Stimulated activated CD8-positive, alpha-beta memory T cell treated with anti-CD3 and anti-CD28 coated beads, Interleukin-7, amount 100 ng/mL, for 24 hours (primary cell): ENCODE measurements around the gene PRKAR1A.
"Not testable (repeated sequence)": the region's sequence is repeated elsewhere in the genome, so short reads cannot be mapped to it uniquely, and the experiment has no call there.

Experiments used
- DNase-seq: peaks from one replicate; pipeline ENCODE4 v3.0.0-alpha.2; 2020; ENCODE audit warnings: low read depth

Gene PRKAR1A

DNA sequence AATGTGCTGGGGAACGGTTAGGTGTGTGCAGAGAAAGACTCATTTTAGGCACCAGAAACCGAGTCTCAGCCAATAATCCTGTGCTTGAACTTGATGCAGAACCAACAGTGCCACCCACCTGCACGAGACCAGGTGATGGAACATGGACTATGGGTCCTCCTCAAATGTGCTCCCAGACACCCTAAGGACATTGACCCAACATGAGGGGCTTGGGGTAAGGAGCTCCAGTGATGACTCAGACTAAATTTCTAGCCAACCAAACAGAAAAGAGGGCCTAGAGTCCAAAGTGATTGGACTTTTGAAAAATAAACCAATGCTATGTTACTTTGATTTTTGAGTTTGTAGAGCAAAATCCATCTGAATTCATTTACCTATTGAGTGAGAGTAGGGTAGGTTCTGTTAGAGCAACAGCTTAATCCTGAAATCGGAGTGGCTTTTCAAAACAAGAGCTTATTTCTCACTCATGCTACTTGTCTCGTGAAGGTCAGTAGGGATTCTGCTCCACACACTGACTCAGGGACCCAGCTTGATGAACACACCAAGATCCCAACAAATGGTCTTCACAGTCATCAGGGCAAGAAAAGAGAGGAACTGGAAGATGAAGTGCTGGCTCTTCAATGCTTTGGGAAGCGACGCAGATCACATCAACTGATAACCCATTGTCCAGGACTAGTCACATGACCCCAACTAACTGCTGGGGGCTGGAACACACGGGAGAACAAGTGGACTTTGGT lies 67.1 kb downstream of the PRKAR1A start:
- no peak for DNase-seq

DNA sequence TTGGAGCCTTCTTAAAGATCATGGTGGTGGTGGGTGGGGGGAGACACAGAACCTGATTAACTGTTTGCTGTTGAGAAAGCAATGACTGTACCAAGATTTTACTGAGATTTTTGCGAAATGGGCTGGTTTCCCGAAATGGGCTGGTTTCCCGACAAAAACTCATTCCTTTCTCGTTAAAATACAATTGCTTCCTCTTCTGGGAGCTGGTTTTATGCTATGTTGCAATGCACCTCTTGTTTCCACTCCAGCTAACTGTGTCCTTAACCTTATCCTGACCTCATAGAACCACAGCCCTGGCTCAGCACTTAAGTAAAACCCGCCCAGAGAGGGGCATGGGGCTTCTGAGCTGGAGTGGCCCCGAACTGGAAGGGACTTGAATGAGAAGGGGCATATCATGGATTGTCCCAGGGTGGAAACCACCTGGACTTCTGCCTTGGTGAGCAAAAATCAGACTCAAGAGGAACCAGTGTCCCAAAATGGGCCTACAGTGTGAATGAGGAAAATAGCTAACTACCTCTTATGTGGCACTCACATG lies 68.1 kb downstream of the PRKAR1A start:
- no peak for DNase-seq

DNA sequence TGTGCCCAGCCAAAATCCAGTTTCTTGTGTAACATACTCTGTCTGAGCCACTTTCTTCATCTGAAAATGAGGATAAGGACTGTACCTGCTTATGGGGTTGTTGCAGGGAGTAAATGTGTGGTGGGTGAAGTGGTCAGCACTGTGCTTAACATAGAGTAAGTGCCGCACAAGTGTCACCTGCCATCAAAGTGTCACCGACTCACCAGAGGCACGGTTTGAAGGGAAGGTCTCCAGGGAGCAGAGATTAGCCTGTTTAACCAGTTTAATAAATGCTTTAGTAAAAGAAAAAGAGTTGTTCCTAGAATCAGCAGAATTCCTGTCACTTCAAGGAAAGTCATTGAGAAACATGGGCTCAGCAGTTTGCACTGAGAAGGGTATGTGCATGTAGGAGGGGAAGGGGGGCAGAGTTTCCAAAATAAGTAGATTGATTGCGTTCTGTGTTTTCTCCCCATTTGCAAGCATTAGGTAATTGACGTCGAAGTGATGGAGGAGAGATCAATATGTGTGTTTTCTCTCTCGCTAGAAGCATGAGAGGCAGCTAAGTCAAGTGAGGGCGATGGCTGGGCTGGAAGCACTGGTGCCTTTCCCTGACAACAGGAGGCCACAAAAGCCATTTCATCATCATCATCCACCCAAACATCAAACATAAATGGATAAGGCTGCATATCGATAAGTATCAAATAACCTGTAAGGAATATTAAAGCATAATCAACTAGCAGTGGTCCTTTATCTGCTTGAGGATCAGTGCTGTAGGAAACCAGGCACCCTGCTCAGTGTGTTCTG lies 69.8 kb downstream of the PRKAR1A start:
- no peak for DNase-seq

DNA sequence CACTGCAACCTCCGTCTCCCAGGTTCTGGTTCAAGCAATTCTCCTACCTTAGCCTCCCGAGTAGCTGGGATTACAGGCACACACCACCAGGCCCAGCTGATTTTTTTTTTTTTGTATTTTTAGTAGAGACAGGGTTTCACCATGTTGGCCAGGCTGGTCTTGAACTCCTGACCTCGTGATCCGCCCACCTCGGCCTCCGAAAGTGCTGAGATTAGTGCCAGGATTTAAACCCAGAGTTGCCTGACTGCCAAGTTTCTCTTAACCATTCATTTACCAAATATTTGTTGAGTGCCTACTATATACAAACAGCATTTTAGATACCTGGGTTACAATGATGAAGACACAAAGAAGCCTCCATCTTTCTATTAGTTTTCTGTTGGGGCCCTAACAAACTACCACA lies 70.6 kb downstream of the PRKAR1A start:
- DNase-seq = not testable (repeated sequence)

DNA sequence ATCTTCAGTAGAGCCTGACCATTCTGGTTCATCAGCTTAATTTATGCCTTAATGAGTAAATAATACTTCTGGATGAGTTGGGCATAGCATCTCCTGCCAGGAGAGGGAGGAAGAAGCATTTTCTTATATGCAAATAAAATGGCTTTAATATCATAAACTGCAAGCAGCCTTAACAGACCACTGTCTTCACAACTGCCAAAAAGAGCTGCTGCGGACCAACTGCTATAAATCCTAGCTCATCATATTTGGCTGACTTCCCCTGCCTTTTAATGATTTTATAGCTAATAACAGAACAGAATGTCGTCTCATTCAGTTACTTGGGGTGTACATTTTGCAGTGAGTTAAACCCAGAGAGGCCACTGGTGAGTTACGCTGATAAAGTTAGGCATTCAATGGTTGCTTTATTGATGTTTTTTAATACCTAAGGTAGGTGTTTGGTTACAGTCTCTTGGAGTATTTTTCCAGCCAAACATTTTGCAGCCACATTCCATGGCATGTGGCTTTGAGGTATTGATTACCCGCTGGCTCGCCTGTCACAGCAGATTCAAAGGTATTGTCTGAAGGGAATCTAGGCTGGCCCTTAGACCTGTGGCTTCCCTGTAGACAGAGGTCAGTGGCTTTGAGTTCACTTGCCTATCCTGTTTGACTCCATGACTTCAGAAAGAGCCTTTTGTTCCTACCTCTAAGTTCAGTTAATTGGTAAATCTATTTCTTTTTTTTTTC lies 72.5 kb downstream of the PRKAR1A start:
- DNase-seq = no peak

DNA sequence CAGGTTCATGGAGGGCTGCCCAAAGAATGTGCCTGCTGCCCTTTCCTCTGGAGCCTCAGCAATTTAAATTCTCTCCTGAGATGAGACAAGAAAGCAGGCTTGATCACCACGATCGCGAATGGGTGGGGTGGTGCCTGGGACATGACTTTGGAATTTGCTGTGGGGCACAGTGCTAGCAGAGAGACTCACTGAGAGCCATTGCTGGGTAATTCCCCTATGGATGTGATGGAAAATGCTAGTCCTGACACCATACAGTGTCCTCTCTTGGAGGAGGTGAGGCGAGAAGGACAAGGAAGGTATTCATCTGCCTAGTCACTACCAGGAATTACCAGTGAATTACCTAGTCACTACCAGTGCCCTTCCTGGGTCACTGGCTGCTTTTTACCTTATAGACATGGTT lies 73.4 kb downstream of the PRKAR1A start:
- DNase-seq = no peak

DNA sequence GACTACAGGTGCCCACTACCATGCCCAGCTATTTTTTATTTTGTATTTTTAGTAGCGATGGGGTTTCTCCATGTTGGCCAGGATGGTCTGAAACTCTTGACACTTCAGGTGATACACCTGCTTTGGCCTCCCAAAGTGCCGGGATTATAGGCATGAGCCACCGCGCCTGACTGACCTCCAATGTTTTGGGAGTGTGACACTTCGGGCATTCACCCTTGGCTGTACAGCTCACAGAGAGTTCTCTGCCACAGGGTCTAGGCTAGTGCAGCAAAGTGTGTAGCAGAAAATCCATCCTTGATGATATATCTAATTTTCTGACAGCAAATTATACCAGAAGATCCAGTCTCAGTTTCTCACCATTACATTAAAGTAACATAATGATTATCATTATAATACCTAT lies 74.8 kb downstream of the PRKAR1A start:
- no peak for DNase-seq

DNA sequence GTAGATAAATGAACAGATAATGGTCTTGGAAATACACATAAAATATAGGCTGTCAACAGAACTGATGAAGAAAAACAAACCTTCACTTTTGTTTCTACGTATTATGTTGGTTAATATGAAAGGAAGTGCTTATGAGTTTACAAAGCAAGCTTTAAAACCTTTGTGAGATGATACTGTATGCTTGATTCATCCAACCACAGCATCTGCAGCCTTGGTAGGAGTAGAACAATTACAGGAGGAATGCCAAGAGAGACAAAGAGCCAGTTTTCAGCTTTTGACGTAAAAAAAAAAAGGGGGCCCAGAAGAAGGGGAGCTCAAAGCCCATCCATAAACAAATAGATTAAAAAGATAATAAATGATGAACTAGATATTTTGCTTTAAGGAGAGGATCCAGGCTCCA lies 75.6 kb downstream of the PRKAR1A start:
- no peak for DNase-seq

DNA sequence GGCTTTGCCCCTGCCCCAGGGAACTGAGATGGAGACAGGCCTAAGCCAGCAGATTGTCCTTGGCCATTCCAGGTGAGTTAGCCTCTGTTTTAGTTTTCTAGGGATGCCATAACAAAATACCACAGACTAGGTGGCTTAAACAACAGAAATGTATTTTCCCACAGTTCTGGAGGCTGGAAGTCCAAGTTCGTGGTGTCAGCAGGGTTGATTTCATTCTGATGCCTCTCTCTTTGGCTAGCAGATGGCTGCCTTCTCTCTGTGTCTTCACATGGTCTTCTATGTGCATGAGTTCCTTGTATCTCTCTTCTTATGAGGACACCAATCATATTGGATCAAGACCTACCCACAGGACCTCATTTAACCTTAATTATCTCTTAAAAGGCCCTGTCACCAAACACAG lies 76.1 kb downstream of the PRKAR1A start:
- no peak for DNase-seq

DNA sequence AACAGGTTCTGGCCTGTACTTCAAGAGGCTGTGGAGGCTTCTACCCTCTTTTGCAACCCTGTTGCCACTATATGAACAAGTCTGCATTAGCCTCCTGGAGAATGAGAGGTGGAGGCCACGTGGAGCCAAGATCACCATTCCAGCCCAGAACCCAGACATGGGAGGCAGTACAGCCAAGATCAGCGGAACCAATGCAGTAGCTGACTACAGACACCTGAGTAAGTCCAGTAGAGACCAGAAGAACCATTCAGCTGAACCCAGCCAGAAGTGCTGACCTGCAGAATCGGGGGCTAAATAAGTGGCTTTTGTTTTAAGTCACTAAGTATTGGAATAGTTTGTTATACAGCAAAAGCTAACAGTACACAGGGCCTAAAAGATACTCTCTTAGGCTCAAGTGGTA lies 76.9 kb downstream of the PRKAR1A start:
- DNase-seq = no peak

DNA sequence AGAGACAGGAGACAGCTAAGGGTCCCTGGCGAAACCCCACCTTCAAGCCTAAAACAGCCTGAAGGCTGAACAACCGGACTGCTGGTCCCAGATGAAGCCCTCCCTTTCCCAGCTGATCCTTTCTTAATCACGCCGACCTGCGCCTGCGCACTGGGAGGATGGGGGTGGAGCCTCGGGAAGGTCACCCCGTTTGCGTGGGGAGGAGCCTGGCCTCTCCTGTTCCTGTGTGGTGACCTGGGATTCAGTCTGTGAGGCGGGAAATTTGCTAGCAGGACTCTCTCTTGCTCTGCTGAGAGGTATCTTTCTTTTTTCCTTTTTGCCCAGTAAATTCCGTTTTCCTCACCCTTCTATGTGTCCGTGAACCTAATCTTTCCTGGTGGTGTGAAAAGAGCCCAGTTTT lies 79.4 kb downstream of the PRKAR1A start:
- DNase-seq = no peak

DNA sequence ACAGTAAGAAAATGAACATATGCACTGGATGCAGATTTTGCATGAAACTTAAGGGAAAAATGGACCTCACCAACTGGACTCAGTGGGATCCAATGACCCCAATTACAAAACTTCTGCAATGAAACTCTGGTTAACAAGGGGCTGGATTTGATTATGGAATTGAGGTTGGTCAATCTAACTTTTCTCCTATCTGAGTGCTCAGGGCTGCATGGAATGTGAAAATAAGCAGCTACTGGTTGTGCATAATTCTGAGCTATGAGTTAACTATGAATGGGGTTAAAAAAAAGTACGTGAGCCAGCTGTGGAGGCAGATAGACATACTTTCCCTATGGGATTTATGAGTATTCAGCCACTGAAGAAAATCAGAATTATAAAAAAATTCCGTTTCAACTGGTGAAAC lies 79.8 kb downstream of the PRKAR1A start:
- no peak for DNase-seq

DNA sequence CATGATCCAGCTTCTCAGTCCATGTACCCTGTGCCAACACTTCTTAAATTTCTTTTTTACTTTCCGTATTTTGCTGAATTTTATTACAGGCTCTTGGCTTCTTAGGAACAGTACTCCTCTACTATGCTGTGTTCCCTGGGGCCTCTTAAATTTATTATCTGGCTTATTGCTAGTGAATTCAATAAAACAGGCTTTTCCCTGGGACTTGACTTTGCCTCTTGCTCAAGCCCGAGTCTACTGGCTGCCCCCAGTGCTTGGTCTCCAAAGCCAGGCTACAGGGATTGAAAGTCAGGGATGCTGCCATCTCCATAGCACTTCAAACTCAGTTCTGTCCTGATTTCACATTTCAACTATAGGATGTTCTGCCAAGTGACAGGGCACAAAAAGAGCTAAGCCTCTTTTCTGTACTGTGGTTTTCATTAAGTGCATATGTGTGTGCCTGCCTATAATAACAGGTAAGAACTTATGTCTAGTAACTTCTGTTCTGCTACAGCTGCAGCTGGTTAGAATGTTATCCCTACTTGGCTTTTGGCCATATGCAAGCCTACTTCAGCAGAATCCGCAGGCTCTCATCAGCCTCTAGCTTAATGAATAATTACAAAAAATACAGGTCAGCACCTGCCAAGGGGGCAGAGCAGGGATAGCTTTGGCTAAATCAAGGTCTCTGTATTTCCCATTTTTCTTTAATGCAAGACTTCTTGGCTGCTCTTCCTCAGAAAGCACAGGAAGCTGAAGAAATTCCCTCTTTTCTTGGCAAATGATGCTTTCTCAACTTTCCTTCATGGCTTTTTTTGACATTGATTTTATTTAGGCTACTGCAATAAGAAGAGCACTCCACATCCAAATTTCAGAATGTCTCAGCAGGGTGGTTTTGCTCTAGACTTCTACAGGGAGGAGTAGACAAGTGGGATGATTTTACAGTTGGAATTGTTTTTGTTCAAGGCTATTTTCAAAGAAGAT lies 80.7 kb downstream of the PRKAR1A start:
- no peak for DNase-seq

DNA sequence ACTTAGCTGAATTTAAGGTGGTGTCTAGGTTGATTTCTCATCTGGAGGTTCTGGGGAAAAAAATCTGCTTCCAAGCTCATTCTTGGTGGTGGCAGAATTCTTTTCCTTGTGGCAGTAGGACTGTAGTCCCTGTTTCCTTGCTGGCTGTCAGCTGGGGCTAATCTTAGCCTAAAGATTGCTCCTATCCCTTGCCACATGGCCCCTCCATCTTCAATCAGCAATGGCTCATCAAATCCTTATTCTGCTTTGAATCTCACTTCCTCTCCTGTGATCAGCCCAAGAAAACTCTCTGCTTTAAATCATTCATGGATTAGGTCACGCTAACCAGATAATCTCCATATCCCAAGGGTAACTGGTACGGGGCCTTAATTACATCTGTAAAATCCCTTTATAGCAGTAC lies 82.3 kb downstream of the PRKAR1A start:
- no peak for DNase-seq

DNA sequence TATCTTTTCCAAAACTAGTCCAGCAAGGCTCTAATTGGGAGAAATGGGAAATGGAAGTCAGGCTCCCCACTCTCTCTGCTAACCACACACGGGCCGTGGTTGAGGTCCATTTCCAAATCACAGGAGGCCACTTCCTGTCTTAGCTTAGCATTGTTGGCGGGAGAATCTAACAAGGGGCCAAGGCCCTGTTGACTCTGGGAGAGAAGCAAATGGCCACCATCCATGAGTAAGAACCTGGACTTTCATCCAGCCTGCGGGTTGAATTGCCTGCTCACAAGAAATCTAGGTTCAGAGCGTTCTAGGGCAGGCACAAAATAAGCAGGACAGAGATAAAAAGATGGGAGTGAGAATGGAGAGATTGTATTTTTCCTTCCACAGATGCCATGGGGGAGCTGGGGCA lies 83.3 kb downstream of the PRKAR1A start:
- DNase-seq = no peak

DNA sequence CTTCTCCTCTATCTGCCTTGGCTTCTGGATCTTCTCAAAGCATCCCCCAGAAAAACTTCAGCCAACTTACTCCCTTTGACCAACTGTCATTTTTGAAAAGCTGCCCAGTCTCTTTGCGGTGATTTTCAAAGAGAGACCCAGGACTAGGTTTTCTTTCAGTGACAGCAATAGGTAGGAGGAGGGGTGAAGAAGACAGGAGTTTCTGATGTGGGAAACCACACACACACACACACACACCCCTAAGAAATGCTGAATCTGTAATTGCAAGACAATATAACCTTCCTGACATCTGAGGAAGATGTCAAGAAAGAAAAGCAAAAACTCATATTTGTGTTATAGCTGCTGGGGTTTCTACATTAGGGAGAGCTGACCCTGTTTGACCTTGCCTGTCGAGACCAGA lies 83.8 kb downstream of the PRKAR1A start:
- no peak for DNase-seq

DNA sequence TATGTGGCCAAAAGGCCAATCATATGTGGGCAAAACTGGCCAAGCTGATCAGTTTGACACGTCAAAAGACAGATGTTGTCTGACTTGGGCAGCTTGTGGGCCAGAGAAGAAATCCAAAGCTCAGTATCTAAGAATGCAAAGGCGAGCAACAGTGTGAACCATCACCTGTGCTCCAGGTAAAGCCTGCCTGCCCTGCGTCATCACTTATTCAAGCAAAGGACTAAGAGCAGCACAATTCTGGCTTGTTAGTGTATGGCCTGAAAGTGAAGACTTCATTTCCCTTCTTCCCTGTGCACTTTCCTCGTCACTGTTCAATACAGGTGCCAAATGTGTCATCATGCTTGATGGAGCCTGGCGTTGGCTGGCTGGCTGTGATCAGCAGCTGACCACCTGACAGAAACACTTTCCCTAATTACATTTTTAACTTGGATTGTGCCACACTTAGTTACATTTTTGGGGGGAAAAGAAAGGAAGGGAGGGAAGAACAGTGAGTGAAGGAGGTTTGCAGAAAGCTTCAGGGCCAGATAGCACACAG lies 84.2 kb downstream of the PRKAR1A start:
- no peak for DNase-seq

DNA sequence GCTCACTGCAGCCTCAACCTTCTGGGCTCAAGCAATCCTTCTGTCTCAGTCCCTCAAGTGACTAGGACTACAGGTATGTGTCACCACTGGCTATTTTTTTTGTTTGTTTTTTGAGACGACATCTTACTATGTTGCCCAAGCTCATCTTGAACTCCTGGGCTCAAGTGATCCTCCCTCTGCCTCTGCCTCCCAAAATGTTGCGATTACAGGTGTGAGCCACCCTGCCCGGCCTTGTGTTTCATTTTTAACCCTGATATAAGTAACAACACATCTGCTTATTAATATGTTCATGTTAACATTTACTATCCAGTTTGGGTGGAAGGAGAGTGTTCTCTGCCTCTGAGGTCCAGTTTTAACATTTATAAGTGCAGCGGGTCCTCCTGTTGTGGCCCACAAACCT lies 85.8 kb downstream of the PRKAR1A start:
- DNase-seq = no peak

DNA sequence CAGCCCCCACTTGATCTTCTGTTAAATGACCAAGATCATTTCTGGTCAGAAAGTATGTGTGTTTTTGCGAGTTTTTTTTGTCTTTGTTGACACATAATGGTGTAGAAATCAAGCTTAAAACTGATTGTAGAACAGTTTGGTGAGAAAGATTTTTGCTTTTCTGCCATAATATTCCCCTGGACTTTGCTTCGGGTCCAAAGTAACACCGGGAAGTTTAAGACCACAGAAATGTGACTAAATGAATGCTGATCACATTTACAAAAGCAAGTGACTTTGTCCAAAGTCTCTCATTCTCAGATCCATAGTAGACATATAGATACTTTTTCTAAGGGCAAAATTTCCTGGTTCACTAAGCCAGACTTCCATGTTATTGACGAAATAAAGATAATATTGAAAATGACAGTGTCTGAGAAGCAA lies 86.3 kb downstream of the PRKAR1A start:
- DNase-seq = no peak

DNA sequence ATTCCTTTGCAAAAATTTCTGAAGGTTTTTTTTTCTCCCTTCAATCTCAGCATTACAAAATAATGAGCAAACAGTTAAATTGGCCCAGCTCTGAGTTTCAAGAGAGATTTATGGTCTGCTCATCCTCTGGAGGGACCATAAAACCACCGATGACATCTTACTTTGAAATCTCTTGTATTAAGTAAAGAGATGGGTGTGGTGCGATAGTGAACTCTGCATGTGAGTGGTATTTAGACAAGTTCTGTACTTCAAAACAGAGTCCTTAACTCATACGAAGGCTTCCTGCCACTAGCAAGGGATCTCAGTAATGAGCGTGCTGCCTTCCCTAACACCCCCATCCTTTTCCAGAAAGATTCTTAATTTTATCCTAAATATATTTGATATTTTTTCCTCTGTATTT lies 86.9 kb downstream of the PRKAR1A start:
- DNase-seq = no peak

DNA sequence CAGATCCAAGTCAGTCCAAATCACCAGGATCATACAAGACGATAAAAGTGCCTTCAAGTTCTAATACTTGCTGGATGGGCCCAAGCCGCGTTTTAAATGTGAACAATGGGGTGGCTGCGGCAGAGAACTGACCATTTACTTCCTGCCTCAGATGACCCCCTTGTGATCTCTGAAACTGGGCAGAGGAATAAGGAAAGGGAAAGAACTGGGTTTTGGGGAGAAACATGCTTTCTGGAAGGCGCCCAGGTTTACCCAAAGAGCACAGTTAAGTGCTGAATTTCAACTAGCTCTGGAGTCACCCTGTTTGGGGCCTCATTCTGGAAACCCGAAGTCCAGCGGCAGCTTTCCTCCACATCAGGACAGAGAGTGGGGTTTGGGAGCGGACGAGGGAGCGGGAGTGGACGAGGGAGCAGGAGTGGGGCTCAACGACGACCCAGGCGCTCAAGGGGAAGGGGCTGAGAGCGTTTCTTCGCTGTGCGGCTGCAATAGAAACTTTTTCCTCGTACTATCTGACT lies 87.4 kb downstream of the PRKAR1A start:
- no peak for DNase-seq
